Esophagus muscularis mucosa (tissue), 4 donors: ENCODE data around the gene BSCL2. TPM values are rescaled to one million over a fixed set of nuclear protein-coding genes. Genes with fewer than 3 reads are reported as not detected.

Experiments used
- DNase-seq: peaks from one replicate; pipeline ENCODE4 v3.0.0-alpha.2; 2017; ENCODE audit errors: extremely low spot score
- H3K27ac ChIP-seq, 4 donors: fragments of 200-600 bp; sonication (generic); replicated peaks in 1 of 4; 1 replicate in 3 of 4; 2 replicates in 1 of 4; pipeline ENCODE4 v1.5.1; 2016 to 2019; ENCODE audit warnings: mild to moderate bottlenecking in 1 of 4
- H3K27me3 ChIP-seq, 4 donors: fragments of 200-600 bp; sonication (generic); one replicate each; pipeline versions ENCODE4 v1.5.1 to v1.6.0; 2016 to 2019
- H3K36me3 ChIP-seq, 4 donors: fragments of 200-600 bp; sonication (generic); one replicate each; pipeline ENCODE4 v1.5.1; 2016 to 2019
- H3K4me1 ChIP-seq, 4 donors: fragments of 200-600 bp; sonication (generic); one replicate each; pipeline ENCODE4 v1.5.1; 2016 to 2019
- H3K4me3 ChIP-seq, 4 donors: fragments of 200-600 bp; sonication (generic); 1 replicate in 2 of 4; 2 replicates in 2 of 4; pipeline ENCODE4 v1.5.1; 2016 to 2019; ENCODE audit warnings: mild to moderate bottlenecking in 4 of 4, moderate library complexity in 1 of 4
- H3K9me3 ChIP-seq, 4 donors: fragments of 200-600 bp; sonication (generic); 1 replicate in 3 of 4; 2 replicates in 1 of 4; pipeline ENCODE4 v1.5.1; 2016 to 2019
- CTCF ChIP-seq, 3 experiments: fragments of 200-600 bp in 2 of 3; fragments of 450-650 bp in 1 of 3; sonication (generic) in 2 of 3; IDR thresholded peaks; one replicate each; pipeline ENCODE4 v1.5.1; 2017 to 2019; ENCODE audit warnings: antibody characterized with exemption in 3 of 3, mild to moderate bottlenecking in 2 of 3, moderate library complexity in 1 of 3
- EP300 ChIP-seq: sonication (generic); formaldehyde crosslinking; IDR thresholded peaks from one replicate; pipeline ENCODE4 v1.6.1; 2017; ENCODE audit warnings: antibody characterized with exemption
- POLR2A ChIP-seq: fragments of 450-650 bp; IDR thresholded peaks from one replicate; pipeline ENCODE4 v1.6.1; 2017; ENCODE audit warnings: antibody characterized with exemption, moderate library complexity, mild to moderate bottlenecking, low read depth
- POLR2AphosphoS5 ChIP-seq, 2 donors: sonication (generic); formaldehyde crosslinking; IDR thresholded peaks; one replicate each; pipeline ENCODE4 v1.6.1; 2017; ENCODE audit warnings: antibody characterized with exemption in 2 of 2
- WGBS: methylation state at CpG from one replicate; pipeline ENCODE4 v1.1.5; 2018; 5-methylcytosine and 5-hydroxymethylcytosine counted together
- intact Hi-C: fragments of 100-400 bp; cut with DNase I; formaldehyde crosslinking; loops from one replicate; pipeline ENCODE4 v1.15.1; 2023
- total RNA-seq, 4 donors: library from RNA; depleted of rRNA; stranded (reverse); fragments of >200 nt; gene quantifications; one replicate each; pipeline versions ENCODE4 v1.1.0 to v1.2.1, GENCODE V29; 2016

Gene BSCL2
- total RNA-seq, 4 donors from 2014 or later = 25.3 to 58.1 (median 39.2) TPM

DNA sequence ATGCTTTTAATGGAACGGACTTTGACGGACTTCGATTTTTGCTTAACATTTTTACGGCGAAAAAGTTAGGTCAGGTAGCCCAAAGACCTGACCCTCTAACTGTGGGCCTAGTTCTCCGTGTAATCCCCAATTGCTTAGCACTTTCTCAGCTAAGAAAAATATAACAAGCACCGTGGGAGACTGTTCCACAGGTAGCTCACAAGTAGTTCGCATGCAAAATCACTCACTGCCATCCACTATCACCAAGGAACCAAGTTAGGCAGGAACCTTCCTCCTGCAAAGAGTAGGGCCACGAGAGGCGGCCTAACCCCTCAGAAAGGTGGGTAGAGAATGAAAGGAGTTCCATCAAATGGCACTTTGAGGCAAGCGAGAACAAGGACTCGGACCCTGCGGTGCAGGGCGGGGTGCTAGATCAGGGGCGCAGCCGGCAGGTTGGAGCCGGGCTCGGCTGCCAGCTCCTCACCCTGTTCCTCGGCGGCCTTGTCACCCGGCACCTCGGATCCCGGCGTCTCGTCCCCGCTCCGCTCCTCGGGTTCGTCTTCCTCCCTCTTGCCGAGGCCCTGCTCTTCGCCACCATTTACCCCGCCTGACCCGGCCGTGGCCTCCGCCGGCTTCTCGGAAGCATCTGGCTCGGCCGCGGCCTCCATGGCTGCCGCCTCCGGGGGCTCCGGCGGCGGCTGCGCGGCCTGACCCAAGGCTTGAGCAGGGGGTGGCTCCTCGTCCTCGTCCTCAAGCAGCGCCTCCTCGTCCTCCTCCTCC lies 19.1 kb upstream of the BSCL2 start:
- H3K36me3 ChIP-seq = peaks cover 24 to 43% (median 35%) of the 10 kb centered on the region in 4 donors
- H3K4me1 ChIP-seq = peaks cover 46 to 68% (median 61%) of the 10 kb centered on the region in 4 donors
- H3K27ac ChIP-seq = peak overlapping the region; percentile 89 to 97 (median 94)
- peak overlapping the region; percentile 85 to 94 (median 90) for H3K4me3 ChIP-seq
- intact Hi-C loops = no loop called here
- DNase-seq = no peak
- TF ChIP-seq EP300 = no peak
- TF ChIP-seq POLR2A = no peak
- TF ChIP-seq CTCF (IDR thresholded peaks at IDR 0.05) = no peak
- TF ChIP-seq POLR2AphosphoS5 (IDR thresholded peaks at IDR 0.05) = no peak
- no peaks in the 10 kb centered on the region for H3K9me3 ChIP-seq
- WGBS = 0% methylated on average over 10 of the region's 51 CpGs
- H3K27me3 ChIP-seq = no peaks in the 10 kb centered on the region

- 1% methylated on average over 7 of the region's 7 CpGs for WGBS
- H3K9me3 ChIP-seq = no peaks in the 10 kb centered on the region
- peak overlapping the region; percentile 89 to 97 (median 94) for H3K27ac ChIP-seq
- intact Hi-C loops = no loop called here
- TF ChIP-seq POLR2AphosphoS5 (IDR thresholded peaks at IDR 0.05) = no peak
- TF ChIP-seq EP300 = no peak
- TF ChIP-seq POLR2A = no peak
- no peak for TF ChIP-seq CTCF (IDR thresholded peaks at IDR 0.05)
- peak overlapping the region; percentile 85 to 94 (median 90) for H3K4me3 ChIP-seq
- H3K36me3 ChIP-seq = peaks cover 31 to 43% (median 35%) of the 10 kb centered on the region in 4 donors
- DNase-seq = no peak
- no peaks in the 10 kb centered on the region for H3K27me3 ChIP-seq
- peaks cover 40 to 61% (median 54%) of the 10 kb centered on the region in 4 donors for H3K4me1 ChIP-seq
These were observed 18.4 kb upstream of the BSCL2 start for GRCh38 chr11:62725646-62726045.

DNA sequence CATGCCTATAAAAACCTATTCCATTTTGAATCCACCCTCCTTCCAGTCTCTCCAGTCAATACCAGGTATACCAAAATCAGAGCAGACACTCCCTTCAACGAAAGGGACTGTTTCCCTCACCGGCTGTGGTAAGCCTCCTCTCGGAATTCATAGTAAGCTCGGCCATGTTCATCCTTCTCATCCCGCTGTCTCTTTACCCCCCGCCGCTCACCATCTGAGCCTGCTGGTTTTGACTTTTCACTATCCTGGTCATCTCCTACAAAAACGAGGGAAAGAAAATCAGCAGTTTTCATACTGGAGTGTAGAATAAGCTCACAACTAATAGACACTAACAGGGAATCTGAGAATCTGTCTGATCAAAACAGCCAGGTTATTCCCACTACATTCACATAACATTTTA lies 16.9 kb upstream of the BSCL2 start:
- WGBS = 25% methylated on average over 8 of the region's 8 CpGs
- peaks cover 46 to 50% (median 48%) of the 10 kb centered on the region in 4 donors for H3K36me3 ChIP-seq
- TF ChIP-seq POLR2A (no peak), EP300 (no peak), CTCF (IDR thresholded peaks at IDR 0.05) (no peak), POLR2AphosphoS5 (IDR thresholded peaks at IDR 0.05) (no peak)
- peak overlapping the region in 2 of 4 donors; percentile 1 to 89 for H3K27ac ChIP-seq
- H3K9me3 ChIP-seq = no peaks in the 10 kb centered on the region
- no peak for DNase-seq
- H3K27me3 ChIP-seq = no peaks in the 10 kb centered on the region
- intact Hi-C loops = no loop called here
- peak overlapping the region; percentile 27 to 94 (median 90) for H3K4me3 ChIP-seq
- H3K4me1 ChIP-seq = peaks cover 26 to 52% (median 43%) of the 10 kb centered on the region in 4 donors

DNA sequence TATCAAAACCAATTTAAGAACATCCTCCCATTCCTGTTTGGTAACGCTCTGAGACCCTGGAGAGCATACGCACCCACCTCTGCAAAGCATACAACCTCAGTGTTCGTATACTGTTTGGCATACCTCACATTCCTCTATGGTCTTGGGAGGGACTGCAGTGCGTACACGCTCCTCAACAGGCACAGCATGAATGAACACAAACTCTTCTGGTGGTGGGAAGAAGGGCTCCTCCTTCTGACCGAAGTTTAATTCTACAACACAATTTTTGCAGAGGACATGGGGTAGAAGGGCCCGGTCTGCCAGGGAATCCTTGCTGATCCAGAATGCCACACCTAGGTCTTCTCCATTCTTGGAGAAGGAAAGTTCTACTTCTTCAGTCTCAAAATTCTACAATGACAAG lies 14.8 kb upstream of the BSCL2 start:
- no peak for DNase-seq
- Histone ChIP-seq H3K27ac (peak overlapping the region in 1 of 4 donors; percentile 5), H3K4me1 (peaks cover 26 to 51% (median 42%) of the 10 kb centered on the region in 4 donors), H3K36me3 (peaks cover 66 to 72% (median 70%) of the 10 kb centered on the region in 4 donors), H3K9me3 (no peaks in the 10 kb centered on the region), H3K4me3 (no peak overlapping the region), H3K27me3 (no peaks in the 10 kb centered on the region)
- no peak for TF ChIP-seq POLR2A
- TF ChIP-seq CTCF (IDR thresholded peaks at IDR 0.05) = no peak
- no peak for TF ChIP-seq EP300
- no peak for TF ChIP-seq POLR2AphosphoS5 (IDR thresholded peaks at IDR 0.05)
- intact Hi-C loops = no loop called here
- 46% methylated on average over 7 of the region's 7 CpGs for WGBS
